Memory B cell (primary cell): ENCODE results near the gene P2RX1.

ENCODE experiments used
- ATAC-seq: fragments of 150-1000 bp; cut with Tn5 transposase; 2 replicates; pipeline ENCODE4 v1.10.0; 2021; ENCODE audit warnings: low read depth, mild to moderate bottlenecking, moderate library complexity
- DNase-seq, 2 donors: peaks; one replicate each; pipeline ENCODE4 v3.0.0; 2022; ENCODE audit warnings: low spot score in 2 of 2
- H3K27ac Mint-ChIP-seq: one replicate; pipeline ENCODE4 v1.8.0; 2022; ENCODE audit warnings: mild to moderate bottlenecking, moderate library complexity, mixed read lengths
- H3K27me3 Mint-ChIP-seq: one replicate; pipeline ENCODE4 v1.8.0; 2022; ENCODE audit warnings: mixed read lengths
- H3K36me3 Mint-ChIP-seq: one replicate; pipeline ENCODE4 v1.8.0; 2022; ENCODE audit warnings: mild to moderate bottlenecking, mixed read lengths
- H3K4me1 Mint-ChIP-seq: one replicate; pipeline ENCODE4 v1.8.0; 2022; ENCODE audit warnings: mixed read lengths
- H3K4me3 Mint-ChIP-seq: one replicate; pipeline ENCODE4 v1.8.0; 2022; ENCODE audit warnings: mild to moderate bottlenecking, moderate library complexity, mixed read lengths
- H3K9me3 Mint-ChIP-seq: one replicate; pipeline ENCODE4 v1.8.0; 2022; ENCODE audit warnings: mixed read lengths

Gene P2RX1

DNA sequence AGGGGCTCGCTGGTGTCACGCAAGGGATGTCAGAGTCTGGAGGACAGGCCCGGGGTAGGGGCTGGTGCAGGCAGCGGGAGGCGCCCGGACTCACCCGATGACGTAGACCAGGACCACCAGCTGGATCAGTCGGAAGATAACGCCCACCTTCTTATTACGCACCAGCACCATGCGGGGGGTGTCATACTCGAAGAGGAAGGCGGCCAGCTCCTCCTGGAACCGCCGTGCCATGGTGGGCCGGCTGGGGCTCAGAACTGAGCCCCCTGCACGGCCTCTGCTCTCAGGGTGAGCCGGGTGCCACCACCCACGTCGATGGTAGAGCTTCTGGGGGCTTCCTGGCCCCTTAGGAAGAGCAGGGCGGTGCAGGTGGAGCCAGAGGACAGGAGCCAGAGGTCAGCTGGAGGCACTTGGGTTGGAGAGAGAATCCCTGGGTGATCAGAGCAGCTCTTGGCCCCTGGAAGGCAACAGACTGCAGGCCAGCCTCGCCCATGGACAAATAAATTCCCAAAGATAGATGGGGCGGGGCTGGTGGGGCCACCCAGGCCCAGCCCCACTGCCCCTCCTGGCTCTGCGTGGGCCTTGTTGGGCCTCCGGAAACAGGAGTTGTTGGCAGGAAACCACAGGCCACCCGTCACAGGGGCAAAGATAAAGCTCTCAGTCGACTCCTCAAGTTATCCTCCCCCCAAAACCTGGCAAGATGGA is at the start of gene P2RX1:
Gene P2RX1, minus strand, starts transcription at position 471 of the 702 bp plus-strand sequence. Its CDS starts 240 bp downstream, at position 231.
- Mint-ChIP-seq H3K9me3 (no peaks in the 10 kb centered on the region), H3K4me1 (peaks cover 54% of the 10 kb centered on the region), H3K4me3 (peak within 1 kb of the TSS; percentile 80), H3K27me3 (no peaks in the 10 kb centered on the region), H3K27ac (peak within 1 kb of the TSS; percentile 100), H3K36me3 (no peaks in the 10 kb centered on the region)
- no peak for ATAC-seq
- peak in 1 of 2 donors; percentile 39 for DNase-seq

DNA sequence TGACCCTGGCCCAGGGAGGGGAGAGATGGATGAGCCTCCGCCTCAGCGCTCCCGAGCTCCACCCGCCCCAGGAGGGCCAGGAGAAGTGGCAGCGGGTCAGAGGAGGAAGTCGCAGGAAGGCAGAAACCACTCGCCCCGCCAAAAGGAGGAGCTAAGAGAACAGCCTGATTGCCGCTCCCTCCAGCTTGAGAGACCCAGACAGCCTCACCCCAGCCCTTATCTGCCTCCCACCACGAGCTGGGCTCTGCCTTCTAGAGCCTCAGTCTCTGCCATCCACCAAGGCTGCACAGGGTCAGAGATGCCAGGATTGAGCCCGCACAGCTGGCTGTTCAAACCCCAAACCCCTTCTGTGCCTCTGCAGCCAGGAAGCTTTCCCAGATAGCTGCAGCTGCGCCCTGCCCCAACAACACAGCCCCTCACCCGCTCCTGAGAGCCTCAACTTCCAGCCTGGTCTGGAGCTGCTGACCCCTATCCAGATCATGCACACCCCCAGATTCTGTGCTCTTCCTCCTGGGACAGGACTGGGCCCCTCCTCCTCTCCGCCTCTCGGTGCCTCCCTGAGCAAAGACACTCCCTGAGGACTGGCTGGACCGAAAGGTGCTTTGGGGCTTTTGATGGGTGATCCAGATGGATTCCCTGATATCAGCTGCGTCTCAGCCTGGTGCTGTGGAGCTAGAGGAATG is 49.0 kb upstream of the P2RX1 start:
- Mint-ChIP-seq H3K4me1 (peaks cover 50% of the 10 kb centered on the region), H3K36me3 (peaks cover 8% of the 10 kb centered on the region), H3K4me3 (peak overlapping the region; percentile 91), H3K9me3 (no peaks in the 10 kb centered on the region), H3K27ac (peak overlapping the region; percentile 92), H3K27me3 (no peaks in the 10 kb centered on the region)
- ATAC-seq (peak; percentile 23), DNase-seq (peak; percentile 57 to 66)

DNA sequence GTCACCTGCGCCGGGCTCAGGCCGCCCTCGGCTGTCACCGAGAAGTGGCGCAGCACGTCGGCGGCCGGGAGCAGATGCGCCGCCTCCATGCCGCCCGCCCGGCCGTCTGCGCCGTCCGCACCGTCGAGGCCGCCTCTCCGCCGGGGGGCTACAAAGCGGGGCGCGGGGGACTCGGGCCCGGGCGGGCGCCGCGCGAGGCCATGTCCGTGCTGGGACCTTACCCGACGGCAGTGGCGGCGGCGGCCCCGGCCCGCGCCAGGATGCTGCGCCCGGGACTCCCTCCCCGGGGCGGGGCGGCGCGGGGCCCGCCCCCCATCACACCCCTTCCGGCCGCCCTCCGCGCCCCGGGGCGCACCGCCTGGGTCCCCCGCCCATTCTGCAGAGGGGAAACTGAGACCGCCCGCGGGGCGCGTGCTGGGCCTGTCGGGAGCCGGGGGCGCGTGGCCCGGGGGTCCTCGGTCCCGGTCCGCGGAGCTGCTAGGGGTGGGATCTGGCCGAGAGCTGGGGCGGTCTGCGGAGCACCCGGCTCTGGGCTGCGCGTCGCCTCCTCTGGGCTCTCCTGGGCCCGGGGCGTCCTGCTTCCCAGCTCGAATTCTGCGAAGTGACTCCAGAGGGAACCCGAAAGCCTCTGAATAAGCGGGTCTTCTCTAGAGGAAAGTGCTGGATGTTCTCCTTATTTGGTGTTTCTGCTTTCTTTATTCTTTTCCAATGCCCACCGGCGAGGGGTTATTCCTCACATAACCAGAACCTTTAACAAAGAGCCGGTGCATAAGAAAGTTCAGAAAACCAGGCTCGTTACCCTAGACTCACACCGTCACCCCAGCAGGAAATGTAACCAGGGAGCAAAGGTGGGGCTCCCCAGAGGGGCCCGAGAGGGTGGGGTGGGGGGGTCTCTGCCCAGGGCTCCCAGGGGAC is 48.2 kb upstream of the P2RX1 start, which contains the start of gene ATP2A3:
Gene ATP2A3, minus strand, starts transcription at position 235 of the 915 bp plus-strand sequence. Its CDS starts 146 bp downstream, at position 89.
- ATAC-seq, result peak; percentile 38
- H3K36me3 Mint-ChIP-seq, result peaks cover 9% of the 10 kb centered on the region
- H3K27me3 Mint-ChIP-seq, result no peaks in the 10 kb centered on the region
- peaks cover 58% of the 10 kb centered on the region for H3K4me1 Mint-ChIP-seq
- peak within 1 kb of the TSS; percentile 92 for H3K27ac Mint-ChIP-seq
- peak within 1 kb of the TSS; percentile 91 for H3K4me3 Mint-ChIP-seq
- DNase-seq, result peak; percentile 56 to 73
- no peaks in the 10 kb centered on the region for H3K9me3 Mint-ChIP-seq

DNA sequence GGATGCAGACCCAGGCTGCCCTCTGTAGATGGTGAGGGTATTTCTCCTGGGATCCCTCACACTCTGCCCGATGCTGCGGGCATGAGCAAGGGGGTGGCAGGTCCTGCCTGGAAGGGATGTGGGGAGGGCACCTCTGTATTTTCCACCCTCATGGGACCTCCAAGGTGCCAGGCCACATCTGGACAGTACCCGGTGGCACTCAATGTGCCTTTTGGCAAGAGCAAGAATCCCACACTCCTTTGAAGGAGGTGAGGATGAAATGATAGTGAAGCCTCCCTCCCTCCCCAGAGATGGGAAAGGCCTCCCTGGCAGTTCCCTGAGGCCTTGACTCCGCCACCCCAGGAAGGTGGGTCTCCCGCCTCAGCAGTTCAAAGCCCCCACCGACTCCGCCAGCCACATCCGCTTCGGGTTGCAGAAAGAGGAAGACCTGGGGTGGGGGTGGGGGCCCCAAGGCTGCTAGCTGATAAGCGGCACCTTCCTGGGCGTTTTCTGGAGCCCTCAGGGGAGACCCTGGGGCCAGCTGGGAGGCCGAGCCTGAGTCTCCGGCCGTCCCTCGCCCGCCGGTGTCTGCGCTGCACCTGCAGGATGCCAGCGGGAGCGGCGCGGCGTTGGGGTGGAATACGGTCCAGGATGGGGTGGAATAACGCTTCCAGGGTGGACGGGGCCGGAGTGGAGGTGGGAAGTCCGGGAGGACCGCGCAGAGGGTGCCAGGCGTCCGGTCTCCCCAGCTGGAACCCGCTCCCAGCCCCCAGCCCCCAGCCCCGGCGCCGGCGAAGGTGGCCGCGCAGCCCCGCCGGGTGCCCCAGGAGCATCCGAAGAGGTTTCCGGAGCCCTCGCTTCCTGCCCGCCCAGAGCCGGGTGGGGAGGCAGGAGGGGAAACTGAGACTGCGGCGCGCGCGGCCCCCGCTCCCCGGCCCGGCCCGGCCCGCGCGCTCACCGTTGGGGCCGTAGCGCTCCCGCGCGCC is 47.3 kb upstream of the P2RX1 start:
- Mint-ChIP-seq H3K4me3 (peak overlapping the region; percentile 87), H3K27me3 (no peaks in the 10 kb centered on the region), H3K9me3 (no peaks in the 10 kb centered on the region), H3K27ac (peak overlapping the region; percentile 68), H3K4me1 (peaks cover 57% of the 10 kb centered on the region), H3K36me3 (peaks cover 10% of the 10 kb centered on the region)
- peak; percentile 42 for ATAC-seq
- DNase-seq, result peak; percentile 64 to 73

DNA sequence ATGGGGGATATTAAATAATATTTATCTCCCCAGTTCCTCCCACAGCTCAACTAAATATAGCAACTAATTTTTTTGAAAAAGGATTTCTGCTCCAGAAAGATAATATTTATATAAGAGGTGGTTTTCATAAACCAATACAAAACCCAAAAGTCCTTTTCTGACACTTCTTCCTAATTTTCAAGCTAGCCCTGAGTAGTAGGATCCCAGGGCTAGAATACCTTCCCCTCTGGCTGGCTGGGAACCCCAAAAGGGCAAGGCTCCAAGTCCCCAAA is 46.6 kb upstream of the P2RX1 start:
- Mint-ChIP-seq H3K36me3 (peaks cover 10% of the 10 kb centered on the region), H3K27ac (peak overlapping the region; percentile 68), H3K9me3 (no peaks in the 10 kb centered on the region), H3K4me1 (peaks cover 59% of the 10 kb centered on the region), H3K4me3 (peak overlapping the region; percentile 87), H3K27me3 (no peaks in the 10 kb centered on the region)
- ATAC-seq (no peak), DNase-seq (no peak)

DNA sequence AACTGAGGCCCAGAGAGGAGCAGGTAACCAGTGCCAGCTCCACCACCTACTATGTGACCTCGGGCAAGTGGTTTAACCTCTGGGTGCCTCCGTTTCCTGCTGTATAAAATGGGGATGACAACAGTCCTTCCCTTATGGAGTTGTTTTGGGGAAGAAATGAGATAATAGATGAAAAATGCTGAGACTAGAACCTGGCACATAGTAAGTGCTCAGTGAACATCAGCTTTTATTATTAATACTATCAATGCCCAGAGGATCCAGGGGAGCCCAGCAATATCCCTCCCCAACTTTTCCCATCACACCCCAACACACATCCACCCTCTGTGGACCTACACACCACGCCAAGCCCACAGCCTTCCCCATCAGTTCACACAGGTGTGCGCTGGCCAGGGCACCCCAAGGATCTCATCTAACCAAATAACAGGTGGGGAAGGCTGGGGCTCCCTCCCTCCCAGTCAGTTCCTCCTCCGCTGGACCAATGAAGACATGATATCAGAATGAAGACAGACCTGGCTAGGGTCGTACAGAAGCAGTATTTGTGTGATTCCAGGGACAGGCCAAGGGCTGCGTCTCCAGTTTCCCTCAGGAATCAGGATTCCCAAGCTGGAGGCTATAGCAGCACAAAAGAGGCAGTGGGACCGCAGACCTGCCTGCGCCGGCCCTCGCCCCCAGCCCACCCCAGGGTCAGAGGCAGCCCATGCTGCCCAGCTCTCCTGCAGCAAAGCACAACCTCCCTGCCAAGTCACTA is 46.1 kb upstream of the P2RX1 start:
- DNase-seq (no peak), ATAC-seq (no peak)
- H3K27me3 Mint-ChIP-seq, result no peaks in the 10 kb centered on the region
- peak overlapping the region; percentile 68 for H3K27ac Mint-ChIP-seq
- no peaks in the 10 kb centered on the region for H3K9me3 Mint-ChIP-seq
- H3K36me3 Mint-ChIP-seq, result peaks cover 13% of the 10 kb centered on the region
- H3K4me1 Mint-ChIP-seq, result peaks cover 61% of the 10 kb centered on the region
- H3K4me3 Mint-ChIP-seq, result peak overlapping the region; percentile 87

DNA sequence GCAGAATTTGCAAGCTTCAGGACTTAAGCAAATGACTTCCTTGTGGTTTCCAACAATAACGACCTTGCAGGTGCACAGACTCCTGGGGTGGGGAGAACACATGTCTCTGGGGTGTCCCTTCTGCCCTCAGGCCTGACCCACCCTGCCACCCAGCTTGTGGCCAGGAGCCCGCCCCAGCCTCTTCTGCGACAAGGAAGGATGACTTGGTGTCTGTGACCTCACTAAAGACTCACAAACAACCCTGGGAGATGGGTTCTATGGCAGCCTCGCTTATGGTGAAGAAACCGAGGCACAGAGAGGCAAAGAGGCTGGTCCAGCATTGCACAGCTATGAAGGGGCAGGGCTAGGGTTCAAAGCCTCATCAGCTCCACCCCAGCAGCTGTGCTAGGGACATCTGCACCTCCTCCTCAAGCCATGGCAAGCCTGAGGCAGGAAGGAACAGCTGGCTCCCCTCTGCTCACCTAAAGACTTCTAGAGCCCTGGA is 45.3 kb upstream of the P2RX1 start:
- peak overlapping the region; percentile 68 for H3K27ac Mint-ChIP-seq
- DNase-seq (peak; percentile 56 to 78), ATAC-seq (peak; percentile 67)
- no peaks in the 10 kb centered on the region for H3K27me3 Mint-ChIP-seq
- H3K36me3 Mint-ChIP-seq, result peaks cover 19% of the 10 kb centered on the region
- peaks cover 62% of the 10 kb centered on the region for H3K4me1 Mint-ChIP-seq
- H3K4me3 Mint-ChIP-seq, result peak overlapping the region; percentile 87
- no peaks in the 10 kb centered on the region for H3K9me3 Mint-ChIP-seq

DNA sequence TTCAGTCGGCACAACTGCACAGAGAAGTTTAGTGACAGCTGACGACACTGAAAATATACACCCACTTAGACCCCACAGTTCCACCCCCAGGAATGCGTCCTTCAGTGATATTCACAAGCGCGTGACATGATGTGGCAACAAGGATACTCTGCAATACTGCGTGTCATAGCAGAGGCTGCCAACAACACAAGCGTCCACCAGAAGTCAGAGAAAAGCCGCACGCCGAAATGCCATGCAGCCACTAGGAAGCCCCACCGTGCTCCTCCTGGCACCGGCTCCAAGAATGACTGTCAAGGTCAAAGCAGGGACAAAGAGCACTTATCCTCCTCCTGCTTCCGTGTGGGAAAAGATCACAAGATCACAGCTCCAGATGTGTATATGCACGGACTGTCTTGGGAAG is 44.5 kb upstream of the P2RX1 start:
- Mint-ChIP-seq H3K4me1 (peaks cover 66% of the 10 kb centered on the region), H3K36me3 (peaks cover 21% of the 10 kb centered on the region), H3K27me3 (no peaks in the 10 kb centered on the region), H3K4me3 (peak overlapping the region; percentile 87), H3K27ac (peak overlapping the region; percentile 68), H3K9me3 (no peaks in the 10 kb centered on the region)
- ATAC-seq, result no peak
- DNase-seq, result no peak

DNA sequence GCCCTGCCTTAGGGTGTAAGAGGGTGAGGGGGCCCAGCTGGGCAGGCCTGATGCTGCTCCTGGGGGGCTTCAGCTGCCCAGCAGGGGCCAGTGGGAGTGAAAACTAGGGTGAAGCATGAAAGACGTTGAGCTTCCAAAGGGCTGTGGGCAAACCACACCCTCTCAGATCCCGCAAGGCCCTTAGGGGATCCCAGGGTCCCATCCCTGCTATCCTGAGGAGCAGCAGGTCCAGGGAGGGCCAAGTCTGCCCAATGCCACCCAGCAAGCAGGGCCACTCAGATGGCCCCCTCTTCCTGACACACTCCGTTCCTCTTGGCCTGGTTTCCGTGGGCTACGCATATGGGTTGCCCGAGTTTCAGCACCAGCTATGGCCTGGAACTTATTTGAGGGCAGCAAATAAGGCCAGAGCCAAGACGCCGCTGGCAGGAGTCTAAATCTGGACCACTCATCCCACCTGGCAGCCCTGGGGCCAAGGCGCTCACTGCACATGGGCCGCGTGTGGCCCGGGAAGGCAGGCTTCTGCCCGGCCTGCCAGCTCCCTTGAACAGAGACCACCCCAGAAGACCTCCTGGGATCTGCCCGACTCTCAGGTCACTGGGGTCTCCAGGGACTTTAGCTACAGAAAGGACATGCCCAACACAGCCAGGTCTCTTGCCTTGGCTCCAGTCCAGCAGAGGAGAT is 43.8 kb upstream of the P2RX1 start:
- Mint-ChIP-seq H3K27me3 (no peaks in the 10 kb centered on the region), H3K9me3 (no peaks in the 10 kb centered on the region), H3K4me3 (peak overlapping the region; percentile 87), H3K4me1 (peaks cover 61% of the 10 kb centered on the region), H3K36me3 (peaks cover 21% of the 10 kb centered on the region), H3K27ac (peak overlapping the region; percentile 68)
- no peak for ATAC-seq
- DNase-seq, result no peak

DNA sequence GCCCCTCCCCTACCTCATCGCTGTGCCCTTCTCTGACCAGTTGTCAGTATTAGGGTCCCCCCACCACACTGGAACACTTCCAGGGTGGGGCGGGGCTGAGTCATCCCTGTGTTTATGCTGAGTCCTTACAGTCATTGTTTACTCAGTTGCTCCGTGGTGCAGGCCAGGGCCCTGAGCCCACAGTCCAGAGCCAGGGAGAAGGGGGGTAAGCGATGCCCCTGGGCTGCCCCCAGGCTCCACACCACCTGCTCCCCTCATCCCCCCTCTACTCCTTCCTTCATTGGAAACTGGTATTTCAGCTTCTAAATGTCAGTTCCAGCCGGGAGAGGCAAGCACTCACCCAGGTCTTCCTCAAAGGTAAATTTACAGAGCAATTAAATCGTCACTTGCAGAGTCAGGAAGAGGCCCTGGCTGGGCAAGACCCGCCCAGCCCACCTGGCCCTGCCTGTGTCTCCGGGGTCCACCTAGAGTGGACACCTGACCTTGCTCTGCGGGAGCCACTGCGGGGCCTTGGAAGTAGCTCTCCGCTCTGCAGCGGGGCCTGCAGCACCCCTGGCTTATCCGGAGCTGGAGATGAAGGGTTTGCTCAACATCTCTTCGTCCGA is 43.1 kb upstream of the P2RX1 start:
- Mint-ChIP-seq H3K4me1 (peaks cover 58% of the 10 kb centered on the region), H3K27me3 (no peaks in the 10 kb centered on the region), H3K9me3 (no peaks in the 10 kb centered on the region), H3K4me3 (peak overlapping the region; percentile 65), H3K36me3 (peaks cover 21% of the 10 kb centered on the region), H3K27ac (peak overlapping the region; percentile 68)
- DNase-seq (no peak), ATAC-seq (no peak)

DNA sequence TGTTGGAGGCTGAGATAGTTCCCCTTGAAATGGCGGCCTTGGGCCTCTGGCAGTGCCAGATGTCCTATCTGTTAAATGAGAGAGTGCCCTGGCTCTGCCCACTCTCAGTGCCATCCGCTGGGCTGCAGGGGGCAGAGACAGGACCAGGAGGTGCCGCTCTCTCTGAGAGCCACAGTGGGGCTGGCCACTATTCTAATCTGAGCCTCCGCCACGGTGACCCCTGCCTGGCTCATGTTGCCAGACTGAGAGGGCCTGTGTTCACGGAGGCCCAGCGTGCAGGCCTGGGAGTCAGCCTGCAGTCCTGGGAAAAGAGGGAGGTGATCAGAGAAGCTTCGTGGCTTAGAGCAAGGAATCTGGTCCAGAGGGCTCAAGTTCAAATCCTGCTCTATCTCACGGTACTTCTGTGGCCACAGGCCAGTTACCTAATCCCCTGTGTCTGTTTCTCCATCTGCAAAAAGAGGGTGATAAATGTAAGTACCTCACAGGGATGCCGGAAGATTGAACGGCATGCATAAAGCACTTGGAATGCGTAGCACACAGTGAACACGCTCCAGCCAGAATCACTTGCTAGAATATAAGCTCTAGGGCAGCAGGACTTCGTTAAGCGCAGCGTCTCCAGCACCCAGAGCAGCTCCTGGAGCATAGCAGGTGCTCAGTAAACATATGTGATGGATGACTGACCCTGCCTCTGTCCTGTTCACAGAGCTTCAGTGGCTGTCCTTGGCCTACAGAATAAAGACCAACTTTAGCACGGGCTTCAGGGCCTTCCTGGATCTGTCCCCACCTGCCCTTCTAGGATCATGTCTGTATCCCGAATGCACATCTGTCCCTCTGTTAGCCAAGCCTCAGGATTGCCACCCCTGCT is 41.7 kb upstream of the P2RX1 start:
- ATAC-seq (no peak), DNase-seq (no peak)
- H3K27ac Mint-ChIP-seq, result peak overlapping the region; percentile 86
- H3K36me3 Mint-ChIP-seq, result peaks cover 21% of the 10 kb centered on the region
- H3K9me3 Mint-ChIP-seq, result no peaks in the 10 kb centered on the region
- peak overlapping the region; percentile 66 for H3K4me3 Mint-ChIP-seq
- H3K27me3 Mint-ChIP-seq, result no peaks in the 10 kb centered on the region
- peaks cover 54% of the 10 kb centered on the region for H3K4me1 Mint-ChIP-seq
